GM23338 (cell line): ENCODE results near the gene EDARADD. TPM values are rescaled to one million over a fixed set of nuclear protein-coding genes. Genes with fewer than 3 reads are reported as not detected.

Source experiments
- ATAC-seq: fragments of 200-7000 bp; cut with Tn5 transposase; 3 replicates; pipeline ENCODE4 v1.9.1; 2020
- DNase-seq: peaks from one replicate; pipeline ENCODE4 v3.0.0-alpha.2; 2015; ENCODE audit warnings: low spot score
- H2AFZ ChIP-seq: fragments of 200-600 bp; sonication (generic); 2 replicates; pipeline ENCODE4 v1.8.0; 2016; ENCODE audit warnings: antibody characterized with exemption, mild to moderate bottlenecking, moderate library complexity
- H3F3A ChIP-seq: fragments of 200-600 bp; sonication (generic); replicated peaks from 2 replicates; pipeline ENCODE4 v1.8.0; 2017; ENCODE audit warnings: antibody characterized with exemption, mixed run types, low read depth
- H3K27ac ChIP-seq: fragments of 200-600 bp; sonication (generic); 2 replicates; pipeline ENCODE4 v1.6.1; 2016; ENCODE audit warnings: low read depth
- H3K27me3 ChIP-seq: fragments of 200-600 bp; sonication (generic); 2 replicates; pipeline ENCODE4 v1.8.0; 2016; ENCODE audit warnings: mild to moderate bottlenecking, mixed run types, moderate library complexity; ENCODE audit not compliant: insufficient read depth
- H3K36me3 ChIP-seq: fragments of 200-600 bp; sonication (generic); 2 replicates; pipeline ENCODE4 v1.8.0; 2016; ENCODE audit warnings: mild to moderate bottlenecking; ENCODE audit not compliant: insufficient read depth
- H3K4me1 ChIP-seq: fragments of 200-600 bp; sonication (generic); 2 replicates; pipeline ENCODE4 v1.8.0; 2016; ENCODE audit warnings: mild to moderate bottlenecking, moderate library complexity; ENCODE audit not compliant: insufficient read depth
- H3K4me2 ChIP-seq: fragments of 200-600 bp; sonication (generic); 2 replicates; pipeline ENCODE4 v1.7.1; 2017; ENCODE audit warnings: mixed run types
- H3K4me3 ChIP-seq: fragments of 200-600 bp; sonication (generic); 2 replicates; pipeline ENCODE4 v1.6.1; 2016; ENCODE audit warnings: mixed run types
- H3K79me2 ChIP-seq: fragments of 200-600 bp; sonication (generic); replicated peaks from 2 replicates; pipeline ENCODE4 v1.8.0; 2017; ENCODE audit warnings: mild to moderate bottlenecking; ENCODE audit not compliant: insufficient read depth
- H3K9me2 ChIP-seq: fragments of 200-600 bp; sonication (generic); 2 replicates; pipeline ENCODE4 v1.8.0; 2017; ENCODE audit not compliant: insufficient read depth
- H4K20me1 ChIP-seq: fragments of 200-600 bp; sonication (generic); replicated peaks from 2 replicates; pipeline ENCODE4 v1.8.0; 2017; ENCODE audit warnings: mild to moderate bottlenecking; ENCODE audit not compliant: insufficient read depth
- H3K27ac Mint-ChIP-seq: 2 replicates; pipeline ENCODE4 v1.8.0; 2020; ENCODE audit warnings: inconsistent platforms, mild to moderate bottlenecking, moderate library complexity, mixed read lengths
- H3K27me3 Mint-ChIP-seq: 3 replicates; pipeline ENCODE4 v1.8.0; 2022; ENCODE audit warnings: low read depth, mild to moderate bottlenecking, moderate library complexity, mixed read lengths, inconsistent platforms; ENCODE audit not compliant: insufficient read depth, poor library complexity
- H3K36me3 Mint-ChIP-seq: 3 replicates; pipeline ENCODE4 v1.8.0; 2021; ENCODE audit warnings: low read depth, mild to moderate bottlenecking, inconsistent platforms, moderate library complexity, mixed read lengths
- H3K4me1 Mint-ChIP-seq: 3 replicates; pipeline ENCODE4 v1.8.0; 2020; ENCODE audit warnings: mild to moderate bottlenecking, inconsistent platforms, mixed read lengths
- H3K4me3 Mint-ChIP-seq: 3 replicates; pipeline ENCODE4 v1.8.0; 2021; ENCODE audit warnings: moderate library complexity, mild to moderate bottlenecking, inconsistent platforms, mixed read lengths
- H3K9me3 Mint-ChIP-seq: 3 replicates; pipeline ENCODE4 v1.8.0; 2020; ENCODE audit warnings: moderate library complexity, mild to moderate bottlenecking, inconsistent platforms, mixed read lengths
- CREB1 ChIP-seq: fragments of 250-450 bp; sonication (Bioruptor Pico); IDR thresholded peaks from 2 replicates; pipeline ENCODE4 v1.5.0; 2020; ENCODE audit warnings: low read depth, mild to moderate bottlenecking, moderate library complexity
- ETS1 ChIP-seq: IDR thresholded peaks from 2 replicates; pipeline ENCODE4 v1.6.1; 2016; ENCODE audit warnings: antibody characterized with exemption
- NANOG ChIP-seq: IDR thresholded peaks from 2 replicates; pipeline ENCODE4 v1.6.1; 2016; ENCODE audit warnings: antibody characterized with exemption, borderline replicate concordance
- POLR2AphosphoS5 ChIP-seq: IDR thresholded peaks from 2 replicates; pipeline ENCODE4 v1.6.1; 2016; ENCODE audit warnings: antibody characterized with exemption, low read depth
- STAT1 ChIP-seq: IDR thresholded peaks from one replicate; pipeline ENCODE4 v1.6.1; 2016; ENCODE audit warnings: antibody characterized with exemption; ENCODE audit not compliant: unreplicated experiment
- ZNF114 ChIP-seq: fragments of 250-450 bp; sonication (Bioruptor Pico); IDR thresholded peaks from 2 replicates; pipeline ENCODE4 v1.5.0; 2020; ENCODE audit warnings: mild to moderate bottlenecking, moderate library complexity
- polyA plus RNA-seq: library from polyadenylated mRNA; unstranded; fragments of >200 nt; fragmentation: Nextera tagmentation; extraction: Ambion mirVana; gene quantifications from 2 replicates; pipeline ENCODE4 v1.2.1, GENCODE V29; 2016
- total RNA-seq: library from RNA; depleted of rRNA; stranded (reverse); fragments of >200 nt; shearing (Covaris generic); gene quantifications from 2 replicates; pipeline ENCODE4 v1.2.3, GENCODE V29; 2014
- TF ChIP-seq, protein P1 (sequence below): fragments of 250-450 bp; sonication (Bioruptor Pico); IDR thresholded peaks from 2 replicates; pipeline ENCODE4 v1.5.0; 2020; ENCODE audit warnings: mild to moderate bottlenecking, moderate library complexity
- TF ChIP-seq, protein P2 (sequence below): IDR thresholded peaks from one replicate; pipeline ENCODE4 v1.6.1; 2018; ENCODE audit warnings: antibody characterized with exemption; ENCODE audit not compliant: unreplicated experiment

Gene EDARADD
- total and polyA plus RNA-seq, 2 experiments from 2014 or later = 3.7 to 4.4 TPM

DNA sequence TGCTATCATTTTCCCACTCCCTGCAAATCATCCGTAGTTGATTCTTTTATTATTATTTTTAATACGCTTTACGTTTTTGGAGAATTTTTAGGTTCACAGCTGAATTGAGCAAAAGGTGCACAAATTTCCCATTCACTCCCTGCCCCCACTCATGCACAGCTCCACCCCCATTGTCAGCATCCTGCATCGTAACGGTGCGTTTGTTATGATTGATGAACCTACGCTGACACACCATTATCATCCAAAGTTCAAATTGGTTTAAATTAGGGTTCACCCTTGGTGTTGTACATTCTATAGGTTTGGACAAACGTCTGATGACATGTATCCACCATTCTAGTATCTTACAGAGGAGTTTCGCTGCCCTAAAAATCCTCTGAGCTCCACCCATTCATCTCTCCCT lies 44.5 kb downstream of the EDARADD start (continued):
- TF ChIP-seq, protein P1, sequence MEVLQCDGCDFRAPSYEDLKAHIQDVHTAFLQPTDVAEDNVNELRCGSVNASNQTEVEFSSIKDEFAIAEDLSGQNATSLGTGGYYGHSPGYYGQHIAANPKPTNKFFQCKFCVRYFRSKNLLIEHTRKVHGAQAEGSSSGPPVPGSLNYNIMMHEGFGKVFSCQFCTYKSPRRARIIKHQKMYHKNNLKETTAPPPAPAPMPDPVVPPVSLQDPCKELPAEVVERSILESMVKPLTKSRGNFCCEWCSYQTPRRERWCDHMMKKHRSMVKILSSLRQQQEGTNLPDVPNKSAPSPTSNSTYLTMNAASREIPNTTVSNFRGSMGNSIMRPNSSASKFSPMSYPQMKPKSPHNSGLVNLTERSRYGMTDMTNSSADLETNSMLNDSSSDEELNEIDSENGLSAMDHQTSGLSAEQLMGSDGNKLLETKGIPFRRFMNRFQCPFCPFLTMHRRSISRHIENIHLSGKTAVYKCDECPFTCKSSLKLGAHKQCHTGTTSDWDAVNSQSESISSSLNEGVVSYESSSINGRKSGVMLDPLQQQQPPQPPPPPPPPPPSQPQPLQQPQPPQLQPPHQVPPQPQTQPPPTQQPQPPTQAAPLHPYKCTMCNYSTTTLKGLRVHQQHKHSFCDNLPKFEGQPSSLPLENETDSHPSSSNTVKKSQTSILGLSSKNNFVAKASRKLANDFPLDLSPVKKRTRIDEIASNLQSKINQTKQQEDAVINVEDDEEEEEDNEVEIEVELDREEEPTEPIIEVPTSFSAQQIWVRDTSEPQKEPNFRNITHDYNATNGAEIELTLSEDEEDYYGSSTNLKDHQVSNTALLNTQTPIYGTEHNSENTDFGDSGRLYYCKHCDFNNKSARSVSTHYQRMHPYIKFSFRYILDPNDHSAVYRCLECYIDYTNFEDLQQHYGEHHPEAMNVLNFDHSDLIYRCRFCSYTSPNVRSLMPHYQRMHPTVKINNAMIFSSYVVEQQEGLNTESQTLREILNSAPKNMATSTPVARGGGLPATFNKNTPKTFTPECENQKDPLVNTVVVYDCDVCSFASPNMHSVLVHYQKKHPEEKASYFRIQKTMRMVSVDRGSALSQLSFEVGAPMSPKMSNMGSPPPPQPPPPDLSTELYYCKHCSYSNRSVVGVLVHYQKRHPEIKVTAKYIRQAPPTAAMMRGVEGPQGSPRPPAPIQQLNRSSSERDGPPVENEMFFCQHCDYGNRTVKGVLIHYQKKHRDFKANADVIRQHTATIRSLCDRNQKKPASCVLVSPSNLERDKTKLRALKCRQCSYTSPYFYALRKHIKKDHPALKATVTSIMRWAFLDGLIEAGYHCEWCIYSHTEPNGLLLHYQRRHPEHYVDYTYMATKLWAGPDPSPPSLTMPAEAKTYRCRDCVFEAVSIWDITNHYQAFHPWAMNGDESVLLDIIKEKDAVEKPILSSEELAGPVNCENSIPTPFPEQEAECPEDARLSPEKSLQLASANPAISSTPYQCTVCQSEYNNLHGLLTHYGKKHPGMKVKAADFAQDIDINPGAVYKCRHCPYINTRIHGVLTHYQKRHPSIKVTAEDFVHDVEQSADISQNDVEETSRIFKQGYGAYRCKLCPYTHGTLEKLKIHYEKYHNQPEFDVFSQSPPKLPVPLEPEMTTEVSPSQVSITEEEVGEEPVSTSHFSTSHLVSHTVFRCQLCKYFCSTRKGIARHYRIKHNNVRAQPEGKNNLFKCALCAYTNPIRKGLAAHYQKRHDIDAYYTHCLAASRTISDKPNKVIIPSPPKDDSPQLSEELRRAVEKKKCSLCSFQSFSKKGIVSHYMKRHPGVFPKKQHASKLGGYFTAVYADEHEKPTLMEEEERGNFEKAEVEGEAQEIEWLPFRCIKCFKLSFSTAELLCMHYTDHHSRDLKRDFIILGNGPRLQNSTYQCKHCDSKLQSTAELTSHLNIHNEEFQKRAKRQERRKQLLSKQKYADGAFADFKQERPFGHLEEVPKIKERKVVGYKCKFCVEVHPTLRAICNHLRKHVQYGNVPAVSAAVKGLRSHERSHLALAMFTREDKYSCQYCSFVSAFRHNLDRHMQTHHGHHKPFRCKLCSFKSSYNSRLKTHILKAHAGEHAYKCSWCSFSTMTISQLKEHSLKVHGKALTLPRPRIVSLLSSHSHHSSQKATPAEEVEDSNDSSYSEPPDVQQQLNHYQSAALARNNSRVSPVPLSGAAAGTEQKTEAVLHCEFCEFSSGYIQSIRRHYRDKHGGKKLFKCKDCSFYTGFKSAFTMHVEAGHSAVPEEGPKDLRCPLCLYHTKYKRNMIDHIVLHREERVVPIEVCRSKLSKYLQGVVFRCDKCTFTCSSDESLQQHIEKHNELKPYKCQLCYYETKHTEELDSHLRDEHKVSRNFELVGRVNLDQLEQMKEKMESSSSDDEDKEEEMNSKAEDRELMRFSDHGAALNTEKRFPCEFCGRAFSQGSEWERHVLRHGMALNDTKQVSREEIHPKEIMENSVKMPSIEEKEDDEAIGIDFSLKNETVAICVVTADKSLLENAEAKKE (CRISPR knock-in tag) = no peak
- TF ChIP-seq STAT1 (no peak), CREB1 (CRISPR knock-in tag) (no peak), ETS1 (no peak), POLR2AphosphoS5 (no peak), NANOG (no peak)

DNA sequence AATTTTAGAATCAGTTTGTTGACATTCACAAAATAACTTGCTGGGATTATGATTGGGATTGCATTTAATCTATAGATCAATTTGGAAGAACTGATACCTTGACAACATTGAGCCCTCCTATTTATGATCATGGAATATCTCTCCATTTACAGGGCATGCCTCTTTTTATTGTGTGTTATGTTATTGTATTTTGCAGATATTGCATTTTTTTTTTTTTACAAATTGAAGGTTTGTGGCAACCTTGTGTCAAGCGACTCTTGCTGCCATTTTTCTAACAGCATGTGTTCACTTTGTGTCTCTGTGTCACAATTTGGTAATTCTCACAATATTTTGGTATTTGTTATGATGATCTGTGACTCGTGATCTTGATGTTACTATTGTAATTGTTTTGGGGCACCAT lies 46.3 kb downstream of the EDARADD start:
- no peaks in the 10 kb centered on the region for H3K27me3 ChIP-seq
- no peaks in the 10 kb centered on the region for H3K4me1 ChIP-seq
- H3K4me2 ChIP-seq = no peak overlapping the region
- no peak overlapping the region for H3K4me3 Mint-ChIP-seq
- no peak overlapping the region for H2AFZ ChIP-seq
- H3K27ac ChIP-seq = no peak overlapping the region
- no peak overlapping the region for H3K27ac Mint-ChIP-seq
- ATAC-seq (no peak), DNase-seq (no peak)
- 0 out of 3 replicates have a peak, but pooled peaks cover 3% of the 10 kb centered on the region for H3K4me1 Mint-ChIP-seq
- H4K20me1 ChIP-seq = no peaks in the 10 kb centered on the region
- no peaks in the 10 kb centered on the region for H3F3A ChIP-seq
- H3K27me3 Mint-ChIP-seq = peaks cover 1% of the 10 kb centered on the region
- H3K4me3 ChIP-seq = no peak overlapping the region
- peaks cover 24% of the 10 kb centered on the region for H3K36me3 Mint-ChIP-seq
- H3K36me3 ChIP-seq = no peaks in the 10 kb centered on the region
- H3K9me3 Mint-ChIP-seq = peaks cover 11% of the 10 kb centered on the region
- H3K9me2 ChIP-seq = no peaks in the 10 kb centered on the region
- no peaks in the 10 kb centered on the region for H3K79me2 ChIP-seq
- TF ChIP-seq ETS1 = no peak
- TF ChIP-seq STAT1 = no peak
- TF ChIP-seq ZNF114 (CRISPR knock-in tag) = no peak
- TF ChIP-seq, protein P2, sequence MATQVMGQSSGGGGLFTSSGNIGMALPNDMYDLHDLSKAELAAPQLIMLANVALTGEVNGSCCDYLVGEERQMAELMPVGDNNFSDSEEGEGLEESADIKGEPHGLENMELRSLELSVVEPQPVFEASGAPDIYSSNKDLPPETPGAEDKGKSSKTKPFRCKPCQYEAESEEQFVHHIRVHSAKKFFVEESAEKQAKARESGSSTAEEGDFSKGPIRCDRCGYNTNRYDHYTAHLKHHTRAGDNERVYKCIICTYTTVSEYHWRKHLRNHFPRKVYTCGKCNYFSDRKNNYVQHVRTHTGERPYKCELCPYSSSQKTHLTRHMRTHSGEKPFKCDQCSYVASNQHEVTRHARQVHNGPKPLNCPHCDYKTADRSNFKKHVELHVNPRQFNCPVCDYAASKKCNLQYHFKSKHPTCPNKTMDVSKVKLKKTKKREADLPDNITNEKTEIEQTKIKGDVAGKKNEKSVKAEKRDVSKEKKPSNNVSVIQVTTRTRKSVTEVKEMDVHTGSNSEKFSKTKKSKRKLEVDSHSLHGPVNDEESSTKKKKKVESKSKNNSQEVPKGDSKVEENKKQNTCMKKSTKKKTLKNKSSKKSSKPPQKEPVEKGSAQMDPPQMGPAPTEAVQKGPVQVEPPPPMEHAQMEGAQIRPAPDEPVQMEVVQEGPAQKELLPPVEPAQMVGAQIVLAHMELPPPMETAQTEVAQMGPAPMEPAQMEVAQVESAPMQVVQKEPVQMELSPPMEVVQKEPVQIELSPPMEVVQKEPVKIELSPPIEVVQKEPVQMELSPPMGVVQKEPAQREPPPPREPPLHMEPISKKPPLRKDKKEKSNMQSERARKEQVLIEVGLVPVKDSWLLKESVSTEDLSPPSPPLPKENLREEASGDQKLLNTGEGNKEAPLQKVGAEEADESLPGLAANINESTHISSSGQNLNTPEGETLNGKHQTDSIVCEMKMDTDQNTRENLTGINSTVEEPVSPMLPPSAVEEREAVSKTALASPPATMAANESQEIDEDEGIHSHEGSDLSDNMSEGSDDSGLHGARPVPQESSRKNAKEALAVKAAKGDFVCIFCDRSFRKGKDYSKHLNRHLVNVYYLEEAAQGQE = no peak
